HTERT RPE-1 (cell line): ENCODE data around the gene OSTF1.

Experiments used
- in situ Hi-C: fragments of 300-500 bp; cut with MboI; formaldehyde crosslinking; loops from 4 replicates; pipeline ENCODE4 v1.14.3; 2020; ENCODE audit warnings: low sequenced_read_pairs

OSTF1 gene

GRCh38 chr9:75161116-75161857 lies 73.0 kb downstream of the OSTF1 start:
- in situ Hi-C loops = no loop called here

GRCh38 chr9:75163764-75164163 lies 75.5 kb downstream of the OSTF1 start:
- in situ Hi-C loops = no loop called here

- in situ Hi-C loops = no loop called here
Measured at GRCh38 chr9:75164573-75164972, 76.3 kb downstream of the OSTF1 start.

GRCh38 chr9:75167281-75167680 lies 79.0 kb downstream of the OSTF1 start:
- in situ Hi-C loops = no loop called here

- in situ Hi-C loops = no loop called here
Measured at GRCh38 chr9:75168270-75169178, 80.2 kb downstream of the OSTF1 start.

- in situ Hi-C loops = no loop called here
Measured at GRCh38 chr9:75169623-75170022, 81.3 kb downstream of the OSTF1 start.

DNA sequence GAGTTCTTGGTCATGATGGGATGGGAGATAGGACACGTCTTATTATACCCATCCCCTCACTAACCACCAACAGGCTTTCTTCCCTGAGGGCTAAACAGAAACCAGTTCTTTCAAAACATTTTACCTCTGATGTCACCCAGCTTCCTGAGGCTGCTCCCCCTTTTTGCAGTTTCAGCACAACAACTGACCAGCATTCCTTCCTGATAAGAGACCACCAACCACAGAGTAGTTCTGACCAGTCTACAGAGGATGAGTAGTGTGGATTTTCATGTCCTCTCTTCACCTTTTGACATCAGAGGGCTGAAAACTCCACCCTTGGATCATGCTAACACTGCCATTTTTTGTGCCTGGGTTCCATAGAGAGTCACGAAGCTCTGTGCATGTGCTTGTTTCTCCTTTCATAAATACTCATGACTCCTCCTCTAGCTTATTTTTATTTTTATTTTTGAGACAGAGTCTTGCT lies 82.6 kb downstream of the OSTF1 start:
- in situ Hi-C loops = no loop called here

DNA sequence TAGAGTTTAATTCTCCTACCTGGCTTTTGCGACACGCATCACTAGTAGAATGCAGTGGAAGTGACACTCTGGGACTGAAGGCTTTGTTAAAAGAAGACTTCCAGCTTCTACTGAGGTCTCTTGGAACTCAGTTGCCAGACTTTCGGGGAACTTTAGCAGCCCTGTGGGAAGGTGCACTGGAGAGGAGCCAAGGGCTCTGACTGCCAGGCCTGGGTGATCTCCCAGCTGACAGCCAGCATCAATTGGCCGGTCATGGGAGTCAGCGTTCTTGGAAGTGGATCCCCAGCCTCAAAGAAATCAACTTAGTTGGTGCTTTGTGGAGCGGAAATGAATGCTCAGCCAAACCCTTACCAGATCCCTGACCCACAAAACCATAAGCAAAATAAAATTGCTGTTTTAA lies 87.1 kb downstream of the OSTF1 start:
- in situ Hi-C loops = no loop called here

DNA sequence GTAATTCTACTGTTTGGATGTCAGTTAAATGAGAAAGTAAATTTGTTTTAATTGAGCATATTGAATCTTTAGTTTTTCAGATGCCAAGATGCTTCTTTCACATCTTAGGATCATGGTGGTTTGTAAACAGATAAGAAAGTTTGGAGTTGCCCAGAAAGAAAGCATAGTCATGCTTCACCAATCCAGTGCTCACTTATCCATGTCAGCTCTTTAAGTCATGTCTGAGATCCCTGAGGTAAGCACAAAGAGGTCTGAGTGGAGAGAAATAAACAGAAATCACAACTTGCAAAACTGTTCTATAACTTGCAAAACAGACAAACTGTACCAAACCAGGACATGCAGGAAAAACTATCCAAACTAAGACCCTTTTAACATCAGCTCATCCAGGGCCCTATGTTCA lies 87.7 kb downstream of the OSTF1 start:
- in situ Hi-C loops = no loop called here

GRCh38 chr9:75181750-75182149 lies 93.4 kb downstream of the OSTF1 start:
- in situ Hi-C loops = no loop called here

- in situ Hi-C loops = no loop called here
Measured at GRCh38 chr9:75183306-75183705, 95.0 kb downstream of the OSTF1 start.

GRCh38 chr9:75184471-75184870 lies 96.2 kb downstream of the OSTF1 start:
- in situ Hi-C loops = no loop called here

- in situ Hi-C loops = no loop called here
Measured at GRCh38 chr9:75185585-75186170, 97.4 kb downstream of the OSTF1 start.

- in situ Hi-C loops = no loop called here
Measured at GRCh38 chr9:75186767-75187380, 98.6 kb downstream of the OSTF1 start.

- in situ Hi-C loops = no loop called here
Measured at GRCh38 chr9:75188756-75189155, 100.4 kb downstream of the OSTF1 start.

DNA sequence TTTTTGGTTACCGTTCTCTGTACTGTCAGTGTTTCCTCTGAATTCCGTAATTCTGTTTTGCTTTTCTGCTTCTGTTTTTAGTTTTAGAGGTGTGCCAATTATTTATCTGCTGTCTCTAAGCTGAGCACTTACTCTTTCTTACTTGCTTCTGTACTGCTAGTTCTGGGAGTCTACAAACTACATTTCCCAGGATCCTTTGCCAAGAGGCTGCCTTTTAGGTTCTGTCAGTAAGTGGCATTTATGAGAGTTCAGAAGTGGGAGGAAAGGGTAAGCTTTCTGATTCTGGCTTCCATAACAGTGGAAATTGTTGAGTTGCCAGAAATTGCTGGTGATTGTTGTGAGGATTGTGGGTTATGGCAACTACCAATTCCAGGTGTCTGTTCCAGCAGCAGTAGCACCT lies 102.4 kb downstream of the OSTF1 start:
- in situ Hi-C loops = no loop called here
